Smooth muscle cell of the pulmonary artery (primary cell): ENCODE measurements around the gene PCBD2. TPM values are rescaled to one million over a fixed set of nuclear protein-coding genes. Genes with fewer than 3 reads are reported as not detected.

Experiments
- total RNA-seq: library from RNA; depleted of rRNA; stranded (reverse); fragments of >200 nt; gene quantifications from 2 replicates; pipeline ENCODE4 v1.2.3, GENCODE V29; 2014

PCBD2 gene
- 3.6 TPM in 2 replicates for total RNA-seq

GRCh38 chr5:134904610-134905245, at the start of gene PCBD2:
PCBD2 (plus strand) TSS chr5:134905131; CDS start chr5:134905140, 9 bp downstream.

GRCh38 chr5:134873987-134874830, 30.7 kb upstream of the PCBD2 start, which contains the start of gene TXNDC15:
TXNDC15 (plus strand) TSS chr5:134874371; CDS start chr5:134874428, 57 bp downstream.

GRCh38 chr5:134967607-134968006, 62.7 kb downstream of the PCBD2 start, which contains the start of gene CATSPER3:
CATSPER3 (plus strand) TSS chr5:134967907; CDS start chr5:134967992, 85 bp downstream.

Other genes with a start within 250 kb of the PCBD2 start
- gene CAMLG, start 166.6 kb upstream of the PCBD2 start, total RNA-seq = 34.7 and 36.2 TPM in 2 replicates
- 20.2 and 20.5 TPM in 2 replicates for gene DDX46, start 146.4 kb upstream of the PCBD2 start, total RNA-seq
- 49.2 and 71.4 TPM in 2 replicates for gene C5orf24, start 59.2 kb upstream of the PCBD2 start, total RNA-seq
- gene TXNDC15, start 30.8 kb upstream of the PCBD2 start, total RNA-seq = 144 and 182 TPM in 2 replicates
- 0.10 and 0.13 TPM in 2 replicates for gene CATSPER3, start 62.8 kb downstream of the PCBD2 start, total RNA-seq
- 0.78 and 3.5 TPM in 2 replicates for gene PITX1, start 129.1 kb downstream of the PCBD2 start, total RNA-seq